Thymus (tissue), 11 donors: ENCODE results near the gene FBXO42. TPM values are rescaled to one million over a fixed set of nuclear protein-coding genes. Genes with fewer than 3 reads are reported as not detected.

Source experiments
- DNase-seq, 9 donors: peaks; one replicate each; pipeline ENCODE4 v3.0.0-alpha.2; 2013; ENCODE audit warnings: low spot score in 9 of 9, low read depth in 6 of 9, missing footprints in 1 of 9
- H3K27ac ChIP-seq, 2 donors: one replicate each; pipeline ENCODE4 v1.5.1; 2013; ENCODE audit warnings: control low read depth in 1 of 2, low read depth in 1 of 2, low read length in 1 of 2, mild to moderate bottlenecking in 1 of 2, moderate library complexity in 1 of 2
- H3K27me3 ChIP-seq, 2 donors: one replicate each; pipeline ENCODE4 v1.5.1; 2013; ENCODE audit warnings: low read length in 1 of 2; ENCODE audit not compliant: control insufficient read depth in 2 of 2, insufficient read depth in 1 of 2
- H3K36me3 ChIP-seq, 2 donors: one replicate each; pipeline ENCODE4 v1.5.1; 2013; ENCODE audit warnings: low read length in 1 of 2, mild to moderate bottlenecking in 1 of 2, moderate library complexity in 1 of 2; ENCODE audit not compliant: control insufficient read depth in 2 of 2, insufficient read depth in 2 of 2
- H3K4me1 ChIP-seq, 2 donors: one replicate each; pipeline ENCODE4 v1.5.1; 2013; ENCODE audit warnings: low read length in 2 of 2; ENCODE audit not compliant: control insufficient read depth in 2 of 2, insufficient read depth in 2 of 2
- H3K4me3 ChIP-seq, 2 donors: one replicate each; pipeline ENCODE4 v1.5.1; 2013; ENCODE audit warnings: low read length in 2 of 2, control low read depth in 1 of 2, mild to moderate bottlenecking in 1 of 2
- H3K9me3 ChIP-seq, 2 donors: one replicate each; pipeline ENCODE4 v1.5.1; 2013; ENCODE audit warnings: low read length in 1 of 2, mild to moderate bottlenecking in 1 of 2; ENCODE audit not compliant: control insufficient read depth in 2 of 2, insufficient read depth in 1 of 2
- WGBS: extraction: QIAGEN DNeasy Blood & Tissue Kit; methylation state at CpG from one replicate; pipeline ENCODE4 v1.1.7; 2013; 5-methylcytosine and 5-hydroxymethylcytosine counted together
- polyA plus RNA-seq: library from polyadenylated mRNA; stranded (reverse); fragments of 200-250 nt; gene quantifications from one replicate; pipeline ENCODE4 v1.2.3, GENCODE V29; 2013
- total RNA-seq: library from RNA; stranded (reverse); fragments of 120-200 nt; gene quantifications from one replicate; pipeline ENCODE4 v1.2.4, GENCODE V29; 2013
- donor health status: healthy.

FBXO42 gene
- total and polyA plus RNA-seq, 2 donors = 12.4 to 20.8 TPM

DNA sequence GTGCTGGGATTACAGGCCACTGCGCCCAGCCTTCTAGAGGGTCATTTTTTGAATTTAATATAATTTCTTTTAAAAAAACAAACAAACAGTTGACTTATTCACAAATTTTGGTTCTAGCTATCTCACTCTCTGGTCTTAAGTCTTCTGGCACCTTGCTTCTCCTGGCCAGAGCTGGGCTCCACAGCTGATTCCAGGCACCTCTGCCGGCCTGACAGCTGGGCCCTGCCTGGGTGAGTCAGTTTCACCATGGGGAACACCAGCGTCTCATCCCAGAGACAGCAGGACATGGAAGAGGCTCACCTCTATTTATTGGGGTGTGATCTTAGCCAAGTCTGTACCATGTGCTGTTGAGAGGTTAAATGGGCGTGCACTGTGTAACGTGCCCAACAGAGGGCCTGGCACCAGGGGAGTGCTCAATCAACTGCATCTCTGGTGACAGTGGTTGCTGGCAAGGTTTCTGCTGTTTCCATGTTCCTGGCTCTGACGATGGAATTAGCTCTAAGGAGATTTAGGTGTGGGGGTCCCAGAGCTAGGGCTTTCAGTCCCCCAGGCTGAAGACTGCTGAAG, 116.3 kb downstream of the FBXO42 start:
- WGBS = 41% methylated on average over 6 of the region's 6 CpGs
- H3K27ac ChIP-seq = peak overlapping the region; percentile 38 to 51
- peak in 6 of 9 donors; percentile 32 to 73 (median 41) for DNase-seq
- H3K4me3 ChIP-seq = peak overlapping the region; percentile 51 to 65
- peaks cover 0 to 4% of the 10 kb centered on the region in 2 donors for H3K36me3 ChIP-seq
- peaks cover 6 to 19% of the 10 kb centered on the region in 2 donors for H3K4me1 ChIP-seq
- no peaks in the 10 kb centered on the region for H3K27me3 ChIP-seq
- no peaks in the 10 kb centered on the region for H3K9me3 ChIP-seq

GRCh38 chr1:16235347-16235746, 116.9 kb downstream of the FBXO42 start:
- no peaks in the 10 kb centered on the region for H3K9me3 ChIP-seq
- H3K4me1 ChIP-seq = peaks cover 6 to 19% of the 10 kb centered on the region in 2 donors
- H3K27ac ChIP-seq = no peak overlapping the region
- 98% methylated on average over 2 of the region's 2 CpGs for WGBS
- no peak for DNase-seq
- no peaks in the 10 kb centered on the region for H3K27me3 ChIP-seq
- H3K36me3 ChIP-seq = peaks cover 0 to 4% of the 10 kb centered on the region in 2 donors
- no peak overlapping the region for H3K4me3 ChIP-seq

DNA sequence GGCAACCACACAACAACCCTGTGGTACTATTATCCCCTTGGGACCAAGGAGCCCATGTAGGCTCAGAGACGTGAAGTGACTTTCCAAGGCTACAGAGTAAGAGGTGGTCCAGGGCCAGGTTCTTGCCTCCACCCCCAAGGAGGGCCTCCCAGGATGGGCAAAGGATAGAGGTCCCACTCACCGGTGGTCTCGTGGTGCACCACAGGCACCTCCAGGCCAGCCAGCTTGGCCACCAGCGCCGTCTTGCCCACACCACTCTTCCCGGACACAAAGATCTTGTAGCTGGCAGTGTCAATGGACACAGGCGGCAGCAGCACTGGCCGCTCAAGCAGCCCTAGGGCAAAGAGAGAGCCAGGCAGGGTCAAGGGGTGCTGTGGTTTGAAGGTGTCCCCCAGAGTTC, 118.8 kb downstream of the FBXO42 start:
- Histone ChIP-seq H3K4me3 (no peak overlapping the region), H3K4me1 (peaks cover 6 to 19% of the 10 kb centered on the region in 2 donors)
- 99% methylated on average over 8 of the region's 8 CpGs for WGBS

GRCh38 chr1:16232316-16232710, 120.0 kb downstream of the FBXO42 start:
- Histone ChIP-seq H3K9me3 (peaks cover 0 to 9% of the 10 kb centered on the region in 2 donors), H3K27ac (no peak overlapping the region), H3K36me3 (peaks cover 0 to 4% of the 10 kb centered on the region in 2 donors), H3K4me1 (peaks cover 1 to 20% of the 10 kb centered on the region in 2 donors), H3K4me3 (no peak overlapping the region), H3K27me3 (peaks cover 14 to 29% of the 10 kb centered on the region in 2 donors)
- no peak for DNase-seq
- WGBS = 98% methylated on average over 5 of the region's 5 CpGs

More for the DNA sequence above, 118.8 kb downstream of the FBXO42 start:
- Histone ChIP-seq H3K27me3 (peaks cover 3 to 17% of the 10 kb centered on the region in 2 donors), H3K36me3 (peaks cover 0 to 4% of the 10 kb centered on the region in 2 donors), H3K27ac (no peak overlapping the region), H3K9me3 (no peaks in the 10 kb centered on the region)
- no peak for DNase-seq

DNA sequence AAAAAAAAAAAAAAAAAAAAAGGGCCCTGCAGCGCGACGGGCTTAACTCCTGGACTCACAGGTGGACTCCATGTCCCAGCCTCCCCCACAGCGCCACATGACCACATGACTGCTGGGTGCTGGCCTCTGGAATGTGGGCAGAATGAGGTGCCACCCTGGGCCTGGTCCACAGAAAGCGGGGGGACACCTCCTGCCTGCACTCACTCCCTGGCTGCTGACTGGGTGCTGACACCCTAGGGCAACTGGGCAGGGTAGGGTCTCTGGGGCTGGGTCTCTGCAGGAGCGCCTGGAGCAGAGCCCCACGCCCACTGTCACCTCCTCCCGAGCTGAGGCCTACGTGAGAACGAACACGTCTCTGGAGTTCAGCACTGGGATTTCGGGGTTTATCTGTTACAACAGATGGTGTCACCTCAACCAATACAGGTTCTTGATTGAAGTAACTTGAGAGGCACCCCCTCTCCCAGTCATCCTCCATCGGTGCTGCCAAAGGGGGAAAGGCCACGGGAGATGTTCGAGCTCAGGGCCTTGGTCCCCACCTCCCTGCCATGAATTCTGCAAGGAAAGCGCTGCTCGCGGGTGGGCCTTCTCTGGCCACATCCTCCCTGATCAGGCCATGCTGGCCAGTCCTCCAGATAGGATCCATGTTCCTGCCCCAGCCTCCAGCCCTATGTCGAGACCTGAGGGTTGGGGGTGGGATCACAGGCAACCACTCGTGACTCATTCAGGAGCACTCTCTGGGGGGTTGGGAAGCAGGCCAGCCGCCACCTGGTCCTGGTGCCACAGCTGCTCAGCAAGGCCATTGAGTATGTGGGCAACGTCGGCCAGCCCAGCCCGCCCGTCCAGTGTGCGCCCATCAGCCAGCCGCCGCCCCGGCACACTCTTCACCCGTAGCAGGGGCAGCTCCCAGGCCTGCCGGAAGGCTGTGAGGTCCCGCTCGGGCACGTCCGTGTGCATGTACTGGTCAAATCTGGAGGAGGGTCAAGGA, 120.7 kb downstream of the FBXO42 start:
- no peak for DNase-seq
- H3K27ac ChIP-seq = no peak overlapping the region
- peaks cover 5 to 16% of the 10 kb centered on the region in 2 donors for H3K9me3 ChIP-seq
- no peak overlapping the region for H3K4me3 ChIP-seq
- H3K36me3 ChIP-seq = peaks cover 0 to 4% of the 10 kb centered on the region in 2 donors
- H3K27me3 ChIP-seq = peaks cover 21 to 36% of the 10 kb centered on the region in 2 donors
- WGBS = 97% methylated on average over 35 of the region's 35 CpGs
- H3K4me1 ChIP-seq = peaks cover 0 to 17% of the 10 kb centered on the region in 2 donors

- Histone ChIP-seq H3K4me3 (no peak overlapping the region), H3K4me1 (peaks cover 0 to 12% of the 10 kb centered on the region in 2 donors), H3K36me3 (peaks cover 0 to 4% of the 10 kb centered on the region in 2 donors), H3K27me3 (peaks cover 30 to 44% of the 10 kb centered on the region in 2 donors), H3K27ac (no peak overlapping the region), H3K9me3 (peaks cover 14 to 23% of the 10 kb centered on the region in 2 donors)
- no peak for DNase-seq
- 97% methylated on average over 13 of the region's 13 CpGs for WGBS
Observed at GRCh38 chr1:16230744-16231143, 121.5 kb downstream of the FBXO42 start.

- no peak for DNase-seq
- H3K4me1 ChIP-seq = peaks cover 0 to 12% of the 10 kb centered on the region in 2 donors
- H3K36me3 ChIP-seq = peaks cover 0 to 4% of the 10 kb centered on the region in 2 donors
- 88% methylated on average over 13 of the region's 13 CpGs for WGBS
- peaks cover 32 to 50% of the 10 kb centered on the region in 2 donors for H3K27me3 ChIP-seq
- no peak overlapping the region for H3K4me3 ChIP-seq
- H3K27ac ChIP-seq = no peak overlapping the region
- peaks cover 14 to 23% of the 10 kb centered on the region in 2 donors for H3K9me3 ChIP-seq
Observed at GRCh38 chr1:16229976-16230740, 122.1 kb downstream of the FBXO42 start.

- H3K36me3 ChIP-seq = no peaks in the 10 kb centered on the region
- no peak for DNase-seq
- H3K27ac ChIP-seq = no peak overlapping the region
- peaks cover 0 to 12% of the 10 kb centered on the region in 2 donors for H3K4me1 ChIP-seq
- WGBS = 41% methylated on average over 46 of the region's 46 CpGs
- no peak overlapping the region for H3K4me3 ChIP-seq
- H3K9me3 ChIP-seq = peaks cover 14 to 23% of the 10 kb centered on the region in 2 donors
- H3K27me3 ChIP-seq = peaks cover 35 to 60% of the 10 kb centered on the region in 2 donors
Observed at GRCh38 chr1:16226490-16227179, 125.6 kb downstream of the FBXO42 start.
